HEK293 (cell line): ENCODE measurements around the gene SMARCA2.

Experiments used
- CTCF ChIA-PET: fragments of 350-600 bp; formaldehyde crosslinking; extraction: SDS; loops from one replicate; lab custom pipeline; 2021; ENCODE audit warnings: antibody characterized with exemption; lab: Yijun Ruan, JAX
- POLR2A ChIA-PET: fragments of 300-600 bp; formaldehyde crosslinking; extraction: SDS; loops from one replicate; lab custom pipeline; 2020; ENCODE audit warnings: antibody characterized with exemption, inconsistent platforms; lab: Yijun Ruan, JAX
- H3K27ac ChIP-seq: fragments of 200-500 bp; sonication (Bioruptor generic); 2 replicates; pipeline ENCODE4 v1.5.1; 2014; ENCODE audit warnings: low read depth, low read length, control low read depth, inconsistent platforms; ENCODE audit errors: extremely low read depth
- H3K36me3 ChIP-seq, 2 experiments: fragments of 200-500 bp in 1 of 2; sonication (Bioruptor generic) in 1 of 2; 1 replicate in 1 of 2; 2 replicates in 1 of 2; pipeline ENCODE4 v1.5.1; 2014 to 2017; ENCODE audit warnings: inconsistent platforms in 2 of 2, low read length in 2 of 2; ENCODE audit not compliant: control insufficient read depth in 2 of 2, insufficient read depth in 1 of 2
- H3K4me1 ChIP-seq: fragments of 200-500 bp; sonication (Bioruptor generic); 2 replicates; pipeline ENCODE4 v1.5.1; 2014; ENCODE audit warnings: mild to moderate bottlenecking, low read length, inconsistent platforms; ENCODE audit not compliant: control insufficient read depth, insufficient read depth
- H3K4me3 ChIP-seq: 2 replicates; pipeline ENCODE4 v1.5.1; 2011; ENCODE audit warnings: low read depth, mild to moderate bottlenecking, control low read depth, low read length, moderate library complexity
- H3K9me3 ChIP-seq: fragments of 200-500 bp; sonication (Bioruptor generic); 2 replicates; pipeline ENCODE4 v1.5.1; 2014; ENCODE audit warnings: low read depth, low read length, inconsistent platforms; ENCODE audit not compliant: control insufficient read depth, insufficient read depth
- MYNN ChIP-seq: fragments of 450-650 bp; formaldehyde crosslinking; IDR thresholded peaks from 2 replicates; pipeline ENCODE4 v1.5.1; 2016; ENCODE audit warnings: missing biosample characterization, missing genetic modification characterization, borderline replicate concordance
- SP2 ChIP-seq: fragments of 450-650 bp; formaldehyde crosslinking; IDR thresholded peaks from 2 replicates; pipeline ENCODE4 v1.5.1; 2016; ENCODE audit warnings: missing biosample characterization, missing genetic modification characterization
- SP3 ChIP-seq: fragments of 450-650 bp; formaldehyde crosslinking; IDR thresholded peaks from 2 replicates; pipeline ENCODE4 v1.5.1; 2016; ENCODE audit warnings: missing biosample characterization, missing genetic modification characterization
- ZBTB17 ChIP-seq: fragments of 450-650 bp; formaldehyde crosslinking; IDR thresholded peaks from 2 replicates; pipeline ENCODE4 v1.5.1; 2016; ENCODE audit warnings: missing biosample characterization, missing genetic modification characterization
- ZNF10 ChIP-seq: fragments of 450-650 bp; formaldehyde crosslinking; IDR thresholded peaks from 2 replicates; pipeline ENCODE4 v1.5.1; 2017; ENCODE audit warnings: missing biosample characterization, missing genetic modification characterization
- ZNF211 ChIP-seq: fragments of 450-650 bp; formaldehyde crosslinking; IDR thresholded peaks from 2 replicates; pipeline ENCODE4 v1.5.1; 2016; ENCODE audit warnings: low read depth, missing biosample characterization, missing genetic modification characterization
- ZNF214 ChIP-seq: fragments of 450-650 bp; formaldehyde crosslinking; IDR thresholded peaks from 2 replicates; pipeline ENCODE4 v1.5.1; 2017; ENCODE audit warnings: missing biosample characterization, mild to moderate bottlenecking, missing genetic modification characterization, borderline replicate concordance
- ZNF623 ChIP-seq: fragments of 450-650 bp; formaldehyde crosslinking; IDR thresholded peaks from 2 replicates; pipeline ENCODE4 v1.5.1; 2016; ENCODE audit warnings: missing biosample characterization, missing genetic modification characterization
- ZNF791 ChIP-seq: fragments of 450-650 bp; formaldehyde crosslinking; IDR thresholded peaks from 2 replicates; pipeline ENCODE4 v1.5.1; 2016; ENCODE audit warnings: missing biosample characterization, missing genetic modification characterization
- TF ChIP-seq, protein P1 (sequence below): fragments of 450-650 bp; formaldehyde crosslinking; IDR thresholded peaks from 2 replicates; pipeline ENCODE4 v1.5.1; 2016; ENCODE audit warnings: missing biosample characterization, missing genetic modification characterization
- TF ChIP-seq, protein P2 (sequence below): fragments of 450-650 bp; formaldehyde crosslinking; IDR thresholded peaks from 2 replicates; pipeline ENCODE4 v1.5.1; 2016; ENCODE audit warnings: missing biosample characterization, missing genetic modification characterization
- TF ChIP-seq, protein P3 (sequence below): fragments of 450-650 bp; formaldehyde crosslinking; IDR thresholded peaks from 2 replicates; pipeline ENCODE4 v1.5.1; 2016; ENCODE audit warnings: missing biosample characterization, missing genetic modification characterization, low read depth
- TF ChIP-seq, protein P4 (sequence below): fragments of 450-650 bp; formaldehyde crosslinking; IDR thresholded peaks from 2 replicates; pipeline ENCODE4 v1.5.1; 2016; ENCODE audit warnings: missing biosample characterization, missing genetic modification characterization
- TF ChIP-seq, protein P5 (sequence below): fragments of 450-650 bp; formaldehyde crosslinking; IDR thresholded peaks from 2 replicates; pipeline ENCODE4 v1.5.1; 2016; ENCODE audit warnings: missing biosample characterization, missing genetic modification characterization
- TF ChIP-seq, protein P6 (sequence below): fragments of 450-650 bp; formaldehyde crosslinking; IDR thresholded peaks from 2 replicates; pipeline ENCODE4 v1.5.1; 2016; ENCODE audit warnings: missing biosample characterization, missing genetic modification characterization

Gene SMARCA2

DNA sequence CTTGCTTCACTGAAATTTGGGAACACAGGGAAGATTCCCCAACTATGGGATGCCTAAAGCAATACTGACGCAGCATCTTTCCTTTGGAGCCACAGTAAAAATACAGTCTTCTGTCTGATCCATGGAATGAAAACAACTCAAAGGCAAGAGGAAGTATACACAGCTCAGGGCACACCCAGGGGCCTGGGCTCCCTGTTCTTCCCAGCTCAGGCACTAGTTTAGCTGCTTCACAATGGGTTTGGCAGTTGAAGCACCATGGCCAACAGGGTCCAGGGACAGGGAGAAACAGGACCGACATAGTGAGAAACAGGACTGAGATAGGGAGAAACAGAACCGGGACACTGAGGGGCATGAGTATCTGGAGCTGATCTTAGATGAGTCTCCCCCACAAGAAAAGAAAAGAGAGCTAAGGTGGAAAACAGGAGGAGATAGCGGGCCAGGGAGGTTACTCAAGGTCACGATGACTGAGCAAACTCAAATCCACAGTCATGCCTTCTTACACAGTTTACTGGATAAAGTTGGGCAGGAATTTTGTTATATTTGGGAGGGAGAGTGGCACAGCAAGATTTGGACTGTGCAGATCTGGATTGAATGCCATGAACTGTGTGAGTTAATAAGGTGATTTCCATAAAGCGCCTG is 198.8 kb downstream of the SMARCA2 start:
- ChIA-PET POLR2A (interaction anchor here (0.6 kb wide), 1 partner anchor 548 kb away, joined by 3 read pairs; no protein-coding TSS in a partner anchor), CTCF (no interaction called here)

More for the DNA sequence above, 198.8 kb downstream of the SMARCA2 start:
- Histone ChIP-seq H3K27ac (no peak overlapping the region), H3K36me3 (no peaks in the 10 kb centered on the region), H3K9me3 (no peaks in the 10 kb centered on the region), H3K4me3 (no peak overlapping the region), H3K4me1 (0 out of 2 replicates have a peak, but pooled peaks cover 2% of the 10 kb centered on the region)
- TF ChIP-seq, protein P1, sequence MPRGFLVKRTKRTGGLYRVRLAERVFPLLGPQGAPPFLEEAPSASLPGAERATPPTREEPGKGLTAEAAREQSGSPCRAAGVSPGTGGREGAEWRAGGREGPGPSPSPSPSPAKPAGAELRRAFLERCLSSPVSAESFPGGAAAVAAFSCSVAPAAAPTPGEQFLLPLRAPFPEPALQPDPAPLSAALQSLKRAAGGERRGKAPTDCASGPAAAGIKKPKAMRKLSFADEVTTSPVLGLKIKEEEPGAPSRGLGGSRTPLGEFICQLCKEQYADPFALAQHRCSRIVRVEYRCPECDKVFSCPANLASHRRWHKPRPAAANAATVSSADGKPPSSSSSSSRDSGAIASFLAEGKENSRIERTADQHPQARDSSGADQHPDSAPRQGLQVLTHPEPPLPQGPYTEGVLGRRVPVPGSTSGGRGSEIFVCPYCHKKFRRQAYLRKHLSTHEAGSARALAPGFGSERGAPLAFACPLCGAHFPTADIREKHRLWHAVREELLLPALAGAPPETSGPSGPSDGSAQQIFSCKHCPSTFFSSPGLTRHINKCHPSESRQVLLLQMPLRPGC (tag by site-specific recombination) = no peak
- TF ChIP-seq SP3 (tag by site-specific recombination) = no peak
- TF ChIP-seq, protein P2, sequence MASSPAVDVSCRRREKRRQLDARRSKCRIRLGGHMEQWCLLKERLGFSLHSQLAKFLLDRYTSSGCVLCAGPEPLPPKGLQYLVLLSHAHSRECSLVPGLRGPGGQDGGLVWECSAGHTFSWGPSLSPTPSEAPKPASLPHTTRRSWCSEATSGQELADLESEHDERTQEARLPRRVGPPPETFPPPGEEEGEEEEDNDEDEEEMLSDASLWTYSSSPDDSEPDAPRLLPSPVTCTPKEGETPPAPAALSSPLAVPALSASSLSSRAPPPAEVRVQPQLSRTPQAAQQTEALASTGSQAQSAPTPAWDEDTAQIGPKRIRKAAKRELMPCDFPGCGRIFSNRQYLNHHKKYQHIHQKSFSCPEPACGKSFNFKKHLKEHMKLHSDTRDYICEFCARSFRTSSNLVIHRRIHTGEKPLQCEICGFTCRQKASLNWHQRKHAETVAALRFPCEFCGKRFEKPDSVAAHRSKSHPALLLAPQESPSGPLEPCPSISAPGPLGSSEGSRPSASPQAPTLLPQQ (tag by site-specific recombination) = no peak
- TF ChIP-seq ZNF211 (tag by site-specific recombination) = no peak
- TF ChIP-seq, protein P3, sequence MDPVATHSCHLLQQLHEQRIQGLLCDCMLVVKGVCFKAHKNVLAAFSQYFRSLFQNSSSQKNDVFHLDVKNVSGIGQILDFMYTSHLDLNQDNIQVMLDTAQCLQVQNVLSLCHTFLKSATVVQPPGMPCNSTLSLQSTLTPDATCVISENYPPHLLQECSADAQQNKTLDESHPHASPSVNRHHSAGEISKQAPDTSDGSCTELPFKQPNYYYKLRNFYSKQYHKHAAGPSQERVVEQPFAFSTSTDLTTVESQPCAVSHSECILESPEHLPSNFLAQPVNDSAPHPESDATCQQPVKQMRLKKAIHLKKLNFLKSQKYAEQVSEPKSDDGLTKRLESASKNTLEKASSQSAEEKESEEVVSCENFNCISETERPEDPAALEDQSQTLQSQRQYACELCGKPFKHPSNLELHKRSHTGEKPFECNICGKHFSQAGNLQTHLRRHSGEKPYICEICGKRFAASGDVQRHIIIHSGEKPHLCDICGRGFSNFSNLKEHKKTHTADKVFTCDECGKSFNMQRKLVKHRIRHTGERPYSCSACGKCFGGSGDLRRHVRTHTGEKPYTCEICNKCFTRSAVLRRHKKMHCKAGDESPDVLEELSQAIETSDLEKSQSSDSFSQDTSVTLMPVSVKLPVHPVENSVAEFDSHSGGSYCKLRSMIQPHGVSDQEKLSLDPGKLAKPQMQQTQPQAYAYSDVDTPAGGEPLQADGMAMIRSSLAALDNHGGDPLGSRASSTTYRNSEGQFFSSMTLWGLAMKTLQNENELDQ (tag by site-specific recombination) = no peak
- TF ChIP-seq, protein P4, sequence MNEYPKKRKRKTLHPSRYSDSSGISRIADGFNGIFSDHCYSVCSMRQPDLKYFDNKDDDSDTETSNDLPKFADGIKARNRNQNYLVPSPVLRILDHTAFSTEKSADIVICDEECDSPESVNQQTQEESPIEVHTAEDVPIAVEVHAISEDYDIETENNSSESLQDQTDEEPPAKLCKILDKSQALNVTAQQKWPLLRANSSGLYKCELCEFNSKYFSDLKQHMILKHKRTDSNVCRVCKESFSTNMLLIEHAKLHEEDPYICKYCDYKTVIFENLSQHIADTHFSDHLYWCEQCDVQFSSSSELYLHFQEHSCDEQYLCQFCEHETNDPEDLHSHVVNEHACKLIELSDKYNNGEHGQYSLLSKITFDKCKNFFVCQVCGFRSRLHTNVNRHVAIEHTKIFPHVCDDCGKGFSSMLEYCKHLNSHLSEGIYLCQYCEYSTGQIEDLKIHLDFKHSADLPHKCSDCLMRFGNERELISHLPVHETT (tag by site-specific recombination) = no peak
- TF ChIP-seq ZNF10 (tag by site-specific recombination) = no peak
- TF ChIP-seq ZNF214 (tag by site-specific recombination) = no peak
- TF ChIP-seq, protein P5, sequence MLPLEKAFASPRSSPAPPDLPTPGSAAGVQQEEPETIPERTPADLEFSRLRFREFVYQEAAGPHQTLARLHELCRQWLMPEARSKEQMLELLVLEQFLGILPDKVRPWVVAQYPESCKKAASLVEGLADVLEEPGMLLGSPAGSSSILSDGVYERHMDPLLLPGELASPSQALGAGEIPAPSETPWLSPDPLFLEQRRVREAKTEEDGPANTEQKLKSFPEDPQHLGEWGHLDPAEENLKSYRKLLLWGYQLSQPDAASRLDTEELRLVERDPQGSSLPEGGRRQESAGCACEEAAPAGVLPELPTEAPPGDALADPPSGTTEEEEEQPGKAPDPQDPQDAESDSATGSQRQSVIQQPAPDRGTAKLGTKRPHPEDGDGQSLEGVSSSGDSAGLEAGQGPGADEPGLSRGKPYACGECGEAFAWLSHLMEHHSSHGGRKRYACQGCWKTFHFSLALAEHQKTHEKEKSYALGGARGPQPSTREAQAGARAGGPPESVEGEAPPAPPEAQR = no peak
- no peak for TF ChIP-seq ZNF623 (tag by site-specific recombination)
- no peak for TF ChIP-seq SP2
- no peak for TF ChIP-seq ZBTB17 (tag by site-specific recombination)
- TF ChIP-seq, protein P6, sequence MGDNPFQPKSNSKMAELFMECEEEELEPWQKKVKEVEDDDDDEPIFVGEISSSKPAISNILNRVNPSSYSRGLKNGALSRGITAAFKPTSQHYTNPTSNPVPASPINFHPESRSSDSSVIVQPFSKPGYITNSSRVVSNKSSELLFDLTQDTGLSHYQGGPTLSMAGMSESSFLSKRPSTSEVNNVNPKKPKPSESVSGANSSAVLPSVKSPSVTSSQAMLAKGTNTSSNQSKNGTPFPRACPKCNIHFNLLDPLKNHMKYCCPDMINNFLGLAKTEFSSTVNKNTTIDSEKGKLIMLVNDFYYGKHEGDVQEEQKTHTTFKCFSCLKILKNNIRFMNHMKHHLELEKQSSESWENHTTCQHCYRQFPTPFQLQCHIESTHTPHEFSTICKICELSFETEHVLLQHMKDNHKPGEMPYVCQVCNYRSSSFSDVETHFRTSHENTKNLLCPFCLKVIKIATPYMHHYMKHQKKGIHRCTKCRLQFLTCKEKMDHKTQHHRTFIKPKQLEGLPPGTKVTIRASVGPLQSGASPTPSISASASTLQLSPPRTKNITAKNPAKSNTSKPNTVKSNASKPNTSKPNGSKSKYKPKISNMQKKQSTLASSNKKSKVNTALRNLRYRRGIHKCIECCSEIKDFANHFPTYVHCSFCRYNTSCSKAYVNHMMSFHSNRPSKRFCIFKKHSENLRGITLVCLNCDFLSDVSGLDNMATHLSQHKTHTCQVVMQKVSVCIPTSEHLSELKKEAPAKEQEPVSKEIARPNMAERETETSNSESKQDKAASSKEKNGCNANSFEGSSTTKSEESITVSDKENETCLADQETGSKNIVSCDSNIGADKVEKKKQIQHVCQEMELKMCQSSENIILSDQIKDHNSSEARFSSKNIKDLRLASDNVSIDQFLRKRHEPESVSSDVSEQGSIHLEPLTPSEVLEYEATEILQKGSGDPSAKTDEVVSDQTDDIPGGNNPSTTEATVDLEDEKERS (tag by site-specific recombination) = no peak
- no peak for TF ChIP-seq ZNF791
- no peak for TF ChIP-seq MYNN (tag by site-specific recombination)
